ENCODE results near the gene CFAP410.

- TF ChIP-seq CTCF (IDR thresholded peaks at IDR 0.05) (no peak), POLR2A (IDR thresholded peaks at IDR 0.05) (no peak)
These were observed 9.1 kb downstream of the CFAP410 start for GRCh38 chr21:44329971-44330681.
